ENCODE data around the gene FARSB. TPM values are rescaled to one million over a fixed set of nuclear protein-coding genes. Genes with fewer than 3 reads are reported as not detected.

The FARSB gene
- total RNA-seq, 1 donor from 2014 or later: 10.9 TPM

DNA sequence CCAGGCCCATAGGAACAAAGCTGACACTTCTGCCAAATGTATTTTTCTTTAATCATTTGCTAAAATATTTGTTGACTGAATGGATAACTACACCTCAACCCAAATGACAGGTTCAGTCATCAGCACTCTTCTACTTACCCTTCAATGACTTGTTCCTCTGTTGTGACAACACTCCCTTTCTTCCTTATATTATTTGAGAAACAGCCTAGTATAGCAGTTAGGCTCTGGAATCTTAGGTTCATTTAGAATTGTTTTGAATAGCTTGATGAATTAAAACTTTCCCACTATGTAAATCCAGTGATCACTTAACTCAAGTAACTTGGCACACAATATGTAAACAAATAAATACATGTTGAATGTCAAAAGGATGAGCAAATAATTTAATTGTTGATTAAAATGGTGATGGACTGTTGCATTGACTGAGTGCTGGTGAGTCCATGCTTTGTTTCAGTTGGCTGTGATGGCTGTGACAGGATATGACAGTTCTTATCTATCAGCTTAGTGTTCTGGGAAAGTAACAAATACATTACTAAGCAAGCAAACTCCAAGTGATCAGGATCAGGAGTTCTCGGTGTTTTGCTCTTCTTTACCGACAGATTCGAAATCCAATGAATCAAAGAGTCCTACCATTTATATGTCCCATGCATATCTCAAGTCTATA lies 12.7 kb upstream of the FARSB start:
- H3K4me1 ChIP-seq: peaks cover 13% of the 10 kb centered on the region
- ATAC-seq (peak in 1 of 2 donors; percentile 27), DNase-seq (no peak)
- H3K4me3 ChIP-seq: no peak overlapping the region
- H3K27me3 ChIP-seq (ENCODE audit: low read depth): peaks cover 11% of the 10 kb centered on the region
- no peaks in the 10 kb centered on the region for H3K9me3 ChIP-seq
- no peaks in the 10 kb centered on the region for H3K36me3 ChIP-seq
- H3K27ac ChIP-seq: no peak overlapping the region
- TF ChIP-seq, protein P1, sequence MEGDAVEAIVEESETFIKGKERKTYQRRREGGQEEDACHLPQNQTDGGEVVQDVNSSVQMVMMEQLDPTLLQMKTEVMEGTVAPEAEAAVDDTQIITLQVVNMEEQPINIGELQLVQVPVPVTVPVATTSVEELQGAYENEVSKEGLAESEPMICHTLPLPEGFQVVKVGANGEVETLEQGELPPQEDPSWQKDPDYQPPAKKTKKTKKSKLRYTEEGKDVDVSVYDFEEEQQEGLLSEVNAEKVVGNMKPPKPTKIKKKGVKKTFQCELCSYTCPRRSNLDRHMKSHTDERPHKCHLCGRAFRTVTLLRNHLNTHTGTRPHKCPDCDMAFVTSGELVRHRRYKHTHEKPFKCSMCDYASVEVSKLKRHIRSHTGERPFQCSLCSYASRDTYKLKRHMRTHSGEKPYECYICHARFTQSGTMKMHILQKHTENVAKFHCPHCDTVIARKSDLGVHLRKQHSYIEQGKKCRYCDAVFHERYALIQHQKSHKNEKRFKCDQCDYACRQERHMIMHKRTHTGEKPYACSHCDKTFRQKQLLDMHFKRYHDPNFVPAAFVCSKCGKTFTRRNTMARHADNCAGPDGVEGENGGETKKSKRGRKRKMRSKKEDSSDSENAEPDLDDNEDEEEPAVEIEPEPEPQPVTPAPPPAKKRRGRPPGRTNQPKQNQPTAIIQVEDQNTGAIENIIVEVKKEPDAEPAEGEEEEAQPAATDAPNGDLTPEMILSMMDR (IDR thresholded peaks at IDR 0.05): no peak
- intact Hi-C loops (cut with DNase I): no loop called here

DNA sequence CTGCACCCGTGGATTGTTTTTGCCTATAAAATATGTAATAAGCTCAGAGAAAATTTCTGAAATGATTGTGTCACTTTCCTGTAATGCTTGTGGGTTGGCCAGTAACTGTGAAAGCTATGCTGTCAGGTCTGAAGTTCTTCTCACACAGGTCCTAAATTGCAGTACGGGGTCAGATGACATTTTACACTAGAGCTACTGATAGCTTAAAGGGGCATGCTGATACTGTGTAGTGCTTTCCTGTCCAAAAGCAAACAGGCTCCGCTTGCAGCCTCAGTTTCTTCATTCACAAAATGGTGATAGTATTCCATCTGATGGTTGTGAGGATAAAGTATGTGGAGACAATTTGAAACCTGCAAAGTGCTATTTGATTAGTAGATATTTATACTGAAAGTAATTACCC lies 7.6 kb upstream of the FARSB start:
- Histone ChIP-seq H3K27ac (no peak overlapping the region), H3K27me3 (ENCODE audit: low read depth) (no peaks in the 10 kb centered on the region), H3K4me3 (no peak overlapping the region), H3K36me3 (no peaks in the 10 kb centered on the region), H3K4me1 (no peaks in the 10 kb centered on the region), H3K9me3 (no peaks in the 10 kb centered on the region)
- ATAC-seq (no peak), DNase-seq (no peak)
- intact Hi-C loops (cut with DNase I): no loop called here
- TF ChIP-seq, protein P1 (IDR thresholded peaks at IDR 0.05): no peak

DNA sequence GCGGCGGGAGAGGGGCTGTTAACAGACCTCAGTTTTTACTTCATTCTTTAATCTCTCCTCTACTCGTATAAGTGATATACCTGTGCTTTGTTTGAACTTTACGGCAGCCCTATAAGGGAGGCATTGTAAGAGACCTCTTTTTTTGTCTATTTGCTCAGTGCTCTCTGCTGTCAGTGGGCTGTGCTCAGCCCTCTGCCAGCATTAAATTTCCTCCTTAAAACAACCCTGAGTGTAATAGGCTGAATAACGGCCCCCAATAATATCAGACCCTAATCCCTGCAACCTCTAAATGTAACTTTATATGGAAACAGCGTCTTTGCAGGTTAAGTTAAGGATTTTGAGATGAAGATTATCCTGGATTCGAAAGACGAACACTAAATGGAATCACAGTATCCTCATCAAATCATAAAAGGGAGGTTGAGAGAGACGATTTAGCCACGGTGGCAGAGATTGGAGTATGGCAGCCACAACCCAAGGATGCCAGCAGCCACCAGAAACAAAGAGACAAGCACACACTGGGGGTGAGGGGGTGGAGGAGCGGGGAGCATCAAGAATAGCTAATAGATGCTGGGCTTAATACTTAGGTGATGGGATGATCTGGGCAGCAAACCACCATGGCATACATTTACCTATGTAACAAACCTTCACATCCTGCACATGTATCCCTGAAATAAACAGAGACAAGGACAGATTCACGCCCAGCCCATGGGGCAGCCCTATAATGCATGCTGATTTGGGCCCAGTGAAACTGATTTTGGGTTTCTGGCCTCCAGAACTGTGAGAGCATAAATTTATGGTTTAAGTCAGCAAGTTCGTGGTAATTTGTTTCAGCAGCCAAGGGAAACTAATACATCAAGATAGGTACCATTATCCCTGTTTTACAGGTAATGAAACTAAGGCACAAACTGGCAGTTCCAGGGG lies 894 bp upstream of the FARSB start:
- intact Hi-C loops (cut with DNase I): no loop called here
- Histone ChIP-seq H3K27ac (peak overlapping the region; percentile 93), H3K27me3 (ENCODE audit: low read depth) (no peaks in the 10 kb centered on the region), H3K4me3 (peak overlapping the region; percentile 95), H3K4me1 (peaks cover 22% of the 10 kb centered on the region), H3K9me3 (no peaks in the 10 kb centered on the region), H3K36me3 (no peaks in the 10 kb centered on the region)
- ATAC-seq (peak in 1 of 2 donors; percentile 3), DNase-seq (no peak)
- TF ChIP-seq, protein P1 (IDR thresholded peaks at IDR 0.05): no peak

DNA sequence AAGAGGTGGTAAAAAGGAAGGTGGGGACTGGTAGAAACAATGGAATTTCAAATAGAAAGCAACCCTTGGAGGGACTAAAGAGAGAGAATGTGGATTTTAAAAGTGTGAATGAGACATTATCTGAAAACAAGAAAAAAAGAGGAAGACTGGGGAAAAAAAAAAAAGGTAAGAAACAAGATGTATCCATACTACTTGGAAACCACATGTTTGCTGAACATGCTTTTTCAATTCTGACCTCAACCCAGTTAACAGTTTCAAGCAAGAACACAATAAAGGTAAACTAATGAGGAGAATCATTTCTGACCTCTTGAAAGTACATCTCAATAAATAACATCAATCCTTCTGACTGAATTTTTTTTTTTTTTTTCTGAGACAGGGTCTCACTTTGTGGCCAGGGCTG lies 2.6 kb downstream of the FARSB start:
- Histone ChIP-seq H3K27ac (no peak overlapping the region), H3K4me1 (peaks cover 22% of the 10 kb centered on the region), H3K27me3 (ENCODE audit: low read depth) (no peaks in the 10 kb centered on the region), H3K36me3 (peaks cover 3% of the 10 kb centered on the region), H3K9me3 (no peaks in the 10 kb centered on the region), H3K4me3 (no peak overlapping the region)
- intact Hi-C loops (cut with DNase I): no loop called here
- no peak for ATAC-seq
- DNase-seq: no peak
- TF ChIP-seq, protein P1 (IDR thresholded peaks at IDR 0.05): no peak

DNA sequence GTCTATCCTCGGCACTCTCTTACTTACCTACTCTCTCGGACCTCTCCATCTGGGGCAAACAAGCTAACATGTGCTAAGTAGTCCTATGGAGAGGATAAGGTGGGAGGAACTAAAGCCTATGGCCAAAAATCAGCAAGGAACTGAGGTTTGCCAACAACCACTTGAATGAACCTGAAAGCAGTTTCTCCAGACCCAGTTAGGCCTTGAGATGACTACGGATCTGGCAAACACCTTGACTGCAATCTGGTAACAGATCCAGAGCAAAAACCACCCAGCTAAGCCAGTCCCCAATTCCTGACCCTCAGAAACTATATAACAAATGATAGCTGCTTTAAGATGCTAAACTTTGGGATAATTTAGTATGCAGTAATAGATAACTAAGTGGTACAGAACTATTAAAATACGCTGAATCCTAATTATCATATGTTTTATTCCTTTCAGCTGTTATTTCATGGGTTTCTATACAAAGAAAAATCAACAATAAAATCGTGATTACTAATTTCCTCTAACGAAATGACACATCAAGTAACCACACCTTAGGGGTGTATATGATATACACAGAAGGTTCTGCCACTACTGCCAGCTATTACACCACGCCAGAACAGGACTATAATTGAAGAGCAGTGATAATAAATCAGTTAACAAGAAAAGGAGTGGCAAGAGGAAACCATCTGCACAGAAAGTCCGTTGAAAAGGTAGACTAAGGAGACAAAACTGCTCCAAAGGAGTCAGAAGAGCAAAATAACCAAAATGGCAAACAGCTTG lies 3.2 kb downstream of the FARSB start:
- TF ChIP-seq, protein P1 (IDR thresholded peaks at IDR 0.05): no peak
- H3K36me3 ChIP-seq: peaks cover 9% of the 10 kb centered on the region
- no peaks in the 10 kb centered on the region for H3K27me3 ChIP-seq (ENCODE audit: low read depth)
- H3K4me3 ChIP-seq: no peak overlapping the region
- H3K9me3 ChIP-seq: no peaks in the 10 kb centered on the region
- intact Hi-C loops (cut with DNase I): no loop called here
- no peak overlapping the region for H3K27ac ChIP-seq
- no peak for ATAC-seq
- no peak for DNase-seq
- peaks cover 22% of the 10 kb centered on the region for H3K4me1 ChIP-seq
